ENCODE data around the gene CTBP2. TPM values are rescaled to one million over a fixed set of nuclear protein-coding genes. Genes with fewer than 3 reads are reported as not detected.

CTBP2 gene
- total and polyA plus RNA-seq, 8 donors: 21.4 to 60.8 (median 31.1) TPM

DNA sequence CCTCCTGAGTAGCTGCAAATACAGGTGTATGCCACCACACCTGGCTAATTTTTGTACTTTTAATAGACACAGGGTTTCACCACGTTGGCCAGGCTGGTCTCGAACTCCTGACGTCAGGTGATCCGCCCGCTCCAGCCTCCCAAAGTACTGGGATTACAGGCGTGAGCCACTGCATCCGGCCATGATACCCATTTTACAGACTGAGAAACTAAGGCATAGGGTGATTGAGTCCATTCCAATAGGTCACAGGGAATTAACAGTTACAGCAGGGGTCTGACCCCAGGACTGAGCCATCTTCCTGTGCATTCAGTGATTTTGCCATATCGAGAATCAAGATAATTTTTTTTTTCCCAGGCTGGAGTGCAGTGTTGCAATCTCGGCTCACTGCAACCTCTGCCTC lies 12.3 kb upstream of the CTBP2 start:
- H3K4me3 ChIP-seq: no peak overlapping the region
- intact Hi-C loops (cut with DNase I): no loop called here
- H3K27ac ChIP-seq: no peak overlapping the region
- H3K27me3 ChIP-seq: no peaks in the 10 kb centered on the region
- ATAC-seq: no peak
- WGBS, 2 donors: 95 to 96% methylated on average over 9 of the region's 9 CpGs
- no peaks in the 10 kb centered on the region for H3K36me3 ChIP-seq
- no peak for DNase-seq
- TF ChIP-seq, protein P1, sequence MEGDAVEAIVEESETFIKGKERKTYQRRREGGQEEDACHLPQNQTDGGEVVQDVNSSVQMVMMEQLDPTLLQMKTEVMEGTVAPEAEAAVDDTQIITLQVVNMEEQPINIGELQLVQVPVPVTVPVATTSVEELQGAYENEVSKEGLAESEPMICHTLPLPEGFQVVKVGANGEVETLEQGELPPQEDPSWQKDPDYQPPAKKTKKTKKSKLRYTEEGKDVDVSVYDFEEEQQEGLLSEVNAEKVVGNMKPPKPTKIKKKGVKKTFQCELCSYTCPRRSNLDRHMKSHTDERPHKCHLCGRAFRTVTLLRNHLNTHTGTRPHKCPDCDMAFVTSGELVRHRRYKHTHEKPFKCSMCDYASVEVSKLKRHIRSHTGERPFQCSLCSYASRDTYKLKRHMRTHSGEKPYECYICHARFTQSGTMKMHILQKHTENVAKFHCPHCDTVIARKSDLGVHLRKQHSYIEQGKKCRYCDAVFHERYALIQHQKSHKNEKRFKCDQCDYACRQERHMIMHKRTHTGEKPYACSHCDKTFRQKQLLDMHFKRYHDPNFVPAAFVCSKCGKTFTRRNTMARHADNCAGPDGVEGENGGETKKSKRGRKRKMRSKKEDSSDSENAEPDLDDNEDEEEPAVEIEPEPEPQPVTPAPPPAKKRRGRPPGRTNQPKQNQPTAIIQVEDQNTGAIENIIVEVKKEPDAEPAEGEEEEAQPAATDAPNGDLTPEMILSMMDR (IDR thresholded peaks at IDR 0.05): no peak
- H3K9me3 ChIP-seq: no peaks in the 10 kb centered on the region
- H3K4me1 ChIP-seq: no peaks in the 10 kb centered on the region
- no peak for FAIRE-seq

DNA sequence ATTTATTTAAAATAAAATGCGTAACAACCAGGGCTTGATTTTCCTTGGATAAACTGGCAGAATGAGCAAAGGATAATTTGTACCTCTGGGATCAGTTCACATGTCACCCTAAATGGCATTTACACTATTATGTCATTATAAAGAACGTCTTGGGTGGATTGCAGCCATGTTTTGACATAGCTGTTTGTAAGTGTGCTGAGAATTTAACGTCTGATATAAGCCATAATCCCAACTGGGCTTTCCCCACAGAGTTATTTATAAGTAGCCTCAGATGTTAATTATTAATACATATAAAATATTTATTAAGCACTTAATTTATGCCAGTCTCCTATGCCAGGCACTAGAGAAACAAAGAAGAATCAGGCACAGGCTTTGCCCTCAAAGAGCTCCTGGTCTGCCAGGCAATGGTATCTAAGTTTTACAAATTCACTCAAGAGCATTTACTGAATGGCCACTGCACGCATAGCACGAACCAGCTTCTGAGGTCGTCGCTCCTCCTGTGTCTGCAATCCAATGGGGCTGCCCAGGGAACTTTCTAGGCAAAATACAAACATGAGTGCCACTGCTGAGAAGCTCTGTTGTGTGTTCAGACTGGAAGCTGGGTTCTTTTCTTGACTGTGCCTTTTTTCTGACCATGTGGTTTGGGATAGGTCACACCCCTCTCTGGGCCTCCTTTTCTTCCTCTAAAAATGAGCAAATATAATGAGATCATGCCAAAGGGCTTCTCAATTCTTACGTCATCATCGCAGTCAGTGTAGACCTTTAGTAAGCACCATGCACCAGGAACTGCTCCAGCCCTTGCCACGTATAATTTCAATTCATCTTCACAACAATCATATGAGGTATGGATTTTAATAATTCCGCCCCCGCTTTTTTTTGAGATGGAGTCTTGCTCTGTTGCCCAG lies 11.3 kb upstream of the CTBP2 start:
- no peaks in the 10 kb centered on the region for H3K4me1 ChIP-seq
- no peaks in the 10 kb centered on the region for H3K27me3 ChIP-seq
- H3K36me3 ChIP-seq: no peaks in the 10 kb centered on the region
- WGBS, 2 donors: 62 to 64% methylated on average over 12 of the region's 12 CpGs
- H3K27ac ChIP-seq: no peak overlapping the region
- ATAC-seq: peak; percentile 63 to 75 (median 64)
- no peak for DNase-seq
- H3K9me3 ChIP-seq: no peaks in the 10 kb centered on the region
- intact Hi-C loops (cut with DNase I): no loop called here
- TF ChIP-seq, protein P1 (IDR thresholded peaks at IDR 0.05): no peak
- no peak for FAIRE-seq
- no peak overlapping the region for H3K4me3 ChIP-seq

DNA sequence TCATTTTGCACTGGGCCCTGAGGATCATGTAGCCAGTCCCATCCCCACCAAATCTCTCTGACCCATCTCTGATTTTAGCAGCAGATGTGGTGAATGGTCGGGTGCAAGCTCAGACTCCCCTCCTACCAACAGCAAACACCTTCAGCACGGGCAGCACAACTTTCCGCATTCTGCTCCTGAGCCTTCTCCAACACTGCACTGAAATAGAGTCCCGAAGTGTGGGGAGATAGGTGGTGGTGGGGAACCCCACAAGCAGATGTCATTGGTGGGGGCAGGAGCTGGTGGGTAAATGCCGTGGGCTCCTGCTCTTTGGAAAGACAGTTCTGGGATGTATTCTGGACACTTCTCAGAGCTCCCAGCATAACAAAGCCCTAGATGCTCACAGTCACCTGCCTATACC lies 9.6 kb upstream of the CTBP2 start:
- Histone ChIP-seq H3K4me1 (no peaks in the 10 kb centered on the region), H3K36me3 (no peaks in the 10 kb centered on the region), H3K27ac (no peak overlapping the region), H3K9me3 (no peaks in the 10 kb centered on the region), H3K4me3 (no peak overlapping the region), H3K27me3 (no peaks in the 10 kb centered on the region)
- WGBS, 2 donors: 87 to 89% methylated on average over 5 of the region's 5 CpGs
- FAIRE-seq (no peak), DNase-seq (no peak), ATAC-seq (no peak)
- TF ChIP-seq, protein P1 (IDR thresholded peaks at IDR 0.05): no peak
- intact Hi-C loops (cut with DNase I): no loop called here

DNA sequence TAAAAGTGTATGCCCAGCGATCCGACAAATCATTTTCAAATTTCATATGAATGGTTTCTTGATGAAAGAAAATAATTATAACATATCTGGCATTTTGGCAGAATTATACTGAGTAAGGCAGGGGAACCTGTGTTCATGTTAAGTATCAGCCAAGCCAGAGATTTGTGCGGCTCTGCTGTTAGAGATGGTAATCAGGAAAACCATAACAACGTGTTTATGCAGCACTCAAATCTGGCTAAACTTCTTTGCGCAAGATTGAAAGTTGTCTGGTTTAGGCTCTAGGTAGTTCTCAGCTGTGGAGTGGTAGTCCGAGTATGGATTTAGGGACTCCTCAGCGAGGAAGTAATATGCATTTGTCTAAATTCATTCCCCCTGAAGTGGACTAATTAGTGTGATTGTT lies 8.9 kb upstream of the CTBP2 start:
- no peak overlapping the region for H3K27ac ChIP-seq
- H3K4me1 ChIP-seq: no peaks in the 10 kb centered on the region
- intact Hi-C loops (cut with DNase I): no loop called here
- no peak for ATAC-seq
- TF ChIP-seq, protein P1 (IDR thresholded peaks at IDR 0.05): no peak
- H3K9me3 ChIP-seq: no peaks in the 10 kb centered on the region
- no peaks in the 10 kb centered on the region for H3K36me3 ChIP-seq
- DNase-seq: no peak
- no peaks in the 10 kb centered on the region for H3K27me3 ChIP-seq
- 85 to 91% methylated on average over 7 of the region's 7 CpGs for WGBS, 2 donors
- H3K4me3 ChIP-seq: no peak overlapping the region
- no peak for FAIRE-seq

DNA sequence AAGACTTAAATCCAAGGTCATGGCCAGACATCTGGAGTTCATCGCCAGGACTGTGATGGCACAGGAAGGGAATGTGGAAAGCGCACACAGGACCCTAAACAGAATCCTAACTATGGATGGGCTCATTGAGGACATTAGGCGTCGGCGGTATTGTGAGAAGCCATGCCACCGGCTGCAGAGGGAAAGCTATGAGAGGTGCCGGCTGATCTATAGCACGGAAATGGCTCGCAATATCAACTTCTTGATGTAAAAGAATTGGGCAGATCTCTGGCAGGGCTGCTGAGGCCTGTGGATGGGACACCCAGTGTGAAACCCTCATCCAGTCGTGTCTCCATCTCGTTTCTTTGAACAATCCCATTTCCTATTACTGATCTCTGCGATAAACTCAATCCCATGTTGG lies 6.3 kb upstream of the CTBP2 start:
- TF ChIP-seq, protein P1 (IDR thresholded peaks at IDR 0.05): no peak
- Histone ChIP-seq H3K27me3 (no peaks in the 10 kb centered on the region), H3K4me1 (peaks cover 0 to 5% (median 3%) of the 10 kb centered on the region in 3 donors), H3K27ac (no peak overlapping the region), H3K4me3 (no peak overlapping the region), H3K36me3 (no peaks in the 10 kb centered on the region), H3K9me3 (no peaks in the 10 kb centered on the region)
- ATAC-seq (no peak), FAIRE-seq (no peak), DNase-seq (peak in 1 of 6 donors; percentile 3)
- 97 to 98% methylated on average over 12 of the region's 12 CpGs for WGBS, 2 donors
- intact Hi-C loops (cut with DNase I): no loop called here
